GM12864 (cell line): ENCODE measurements around the gene UGT1A10.
"Not testable (repeated sequence)": the region's sequence is repeated elsewhere in the genome, so short reads cannot be mapped to it uniquely, and the experiment has no call there.

Source experiments
- DNase-seq: peaks from one replicate; pipeline ENCODE4 v3.0.0-alpha.2; 2011; ENCODE audit warnings: low read depth
- H3K4me3 ChIP-seq: 2 replicates; pipeline ENCODE4 v1.5.1; 2011; ENCODE audit warnings: mild to moderate bottlenecking, low read depth, low read length, control low read depth
- CTCF ChIP-seq: IDR thresholded peaks from 2 replicates; pipeline ENCODE4 v1.5.1; 2011; ENCODE audit warnings: low read depth, mild to moderate bottlenecking, moderate library complexity, low read length, control low read depth, inconsistent platforms; ENCODE audit errors: missing control alignments

Gene UGT1A10

GRCh38 chr2:233603520-233603919, 32.7 kb upstream of the UGT1A10 start:
- no peak overlapping the region for H3K4me3 ChIP-seq
- DNase-seq = no peak
- TF ChIP-seq CTCF = no peak

- H3K4me3 ChIP-seq = no peak overlapping the region
- no peak for DNase-seq
- TF ChIP-seq CTCF = no peak
Observed at GRCh38 chr2:233604826-233605225, 31.4 kb upstream of the UGT1A10 start.

- no peak overlapping the region for H3K4me3 ChIP-seq
- no peak for DNase-seq
- TF ChIP-seq CTCF = no peak
Observed at GRCh38 chr2:233605680-233606079, 30.6 kb upstream of the UGT1A10 start.

GRCh38 chr2:233611284-233611683, 25.0 kb upstream of the UGT1A10 start:
- no peak for DNase-seq
- TF ChIP-seq CTCF = no peak
- H3K4me3 ChIP-seq = no peak overlapping the region

- not testable (repeated sequence) for H3K4me3 ChIP-seq, DNase-seq
Observed at GRCh38 chr2:233617476-233617875, 18.8 kb upstream of the UGT1A10 start, which contains the start of gene UGT1A8. TSS of gene UGT1A8 (plus strand) at chr2:233617633. CDS start at chr2:233617708, 75 bp downstream.

- no peak for DNase-seq
- no peak for TF ChIP-seq CTCF
Observed at GRCh38 chr2:233620204-233620603, 16.0 kb upstream of the UGT1A10 start.

GRCh38 chr2:233621863-233622262, 14.4 kb upstream of the UGT1A10 start:
- not testable (repeated sequence) for DNase-seq, H3K4me3 ChIP-seq

More at GRCh38 chr2:233620204-233620603, 16.0 kb upstream of the UGT1A10 start:
- no peak overlapping the region for H3K4me3 ChIP-seq

- H3K4me3 ChIP-seq = no peak overlapping the region
- no peak for DNase-seq
- no peak for TF ChIP-seq CTCF
Observed at GRCh38 chr2:233627331-233628025, 8.8 kb upstream of the UGT1A10 start.
